ENCODE results near the gene LGI2. TPM values are rescaled to one million over a fixed set of nuclear protein-coding genes. Genes with fewer than 3 reads are reported as not detected.

Gene LGI2
- total and polyA plus RNA-seq, 2 of the 8 experiments (the other 6 are each of a cell fraction or from before 2014, with no cell fraction given): 2.3 to 4.0 TPM

DNA sequence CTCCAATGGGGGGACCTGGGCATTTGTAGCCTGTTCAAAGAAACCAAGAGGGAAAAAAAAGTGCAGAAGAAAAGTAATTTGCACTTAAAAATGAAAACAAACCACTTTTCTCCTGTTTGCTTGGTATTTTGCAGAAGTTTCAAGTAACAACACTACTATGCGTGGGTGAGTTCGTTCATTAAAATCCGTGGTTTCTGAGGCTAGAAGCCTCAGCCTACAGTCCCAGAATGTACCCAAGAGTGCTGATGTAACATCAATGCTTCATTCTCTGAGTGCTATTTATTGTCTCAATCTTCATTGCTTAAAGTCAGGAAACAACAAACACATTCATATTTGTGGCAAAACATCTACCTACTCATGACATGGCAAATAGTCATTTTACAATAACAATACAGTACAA, 29.2 kb downstream of the LGI2 start:
- no peaks in the 10 kb centered on the region for H3K79me1 ChIP-seq (ENCODE audit: low read depth, low read length)
- H2BK5ac ChIP-seq (ENCODE audit: low read depth, low read length): no peak overlapping the region
- ChIA-PET CTCF (ENCODE audit: partially characterized antibody) (interaction anchor here (0.6 to 5.0 kb wide), 3 partner anchors 10 to 44 kb away, joined by 3 to 20 read pairs (median 5); no protein-coding TSS in a partner anchor), POLR2A (ENCODE audit: partially characterized antibody) (interaction anchor here (1.0 kb wide), 1 partner anchor 29 kb away, joined by 3 read pairs; no protein-coding TSS in a partner anchor)
- H3K4ac ChIP-seq (replicated peaks; ENCODE audit: insufficient read length, low read depth, low read length): no peak overlapping the region
- no peak overlapping the region for H2BK20ac ChIP-seq (ENCODE audit: low read length)
- H3K4me1 ChIP-seq (replicated peaks in 1 of 4; ENCODE audit: control insufficient read depth in 3 of 4, insufficient read depth in 4 of 4, low read length in 3 of 4): peaks cover 0 to 9% (median 0%) of the 10 kb centered on the region in 4 experiments; a peak in 1 of 7 replicates
- no peak overlapping the region for H4K91ac ChIP-seq (replicated peaks; ENCODE audit: insufficient read length, low read length)
- H2BK12ac ChIP-seq (ENCODE audit: low read depth, low read length): no peak overlapping the region
- no peaks in the 10 kb centered on the region for H3K23me2 ChIP-seq (ENCODE audit: low read depth, low read length)
- no peak overlapping the region for H3K56ac ChIP-seq (replicated peaks; ENCODE audit: insufficient read length, low read depth, low read length)
- H4K20me1 ChIP-seq (replicated peaks in 1 of 2; ENCODE audit: control insufficient read depth in 1 of 2, insufficient read depth in 2 of 2, low read length in 2 of 2): no peaks in the 10 kb centered on the region
- H3K18ac ChIP-seq (ENCODE audit: extremely low read depth, low read length): no peak overlapping the region
- no peaks in the 10 kb centered on the region for H3K79me2 ChIP-seq (ENCODE audit: control insufficient read depth in 1 of 2, insufficient read depth in 2 of 2, low read length in 2 of 2)
- H3K23ac ChIP-seq (ENCODE audit: insufficient read length): no peak overlapping the region
- WGBS, 2 experiments (ENCODE audit: extremely low coverage in 1 of 2, insufficient coverage in 1 of 2, insufficient read length in 1 of 2, insufficient replicate concordance in 2 of 2, low coverage in 1 of 2, low lambda C conversion rate in 2 of 2, missing lambda C conversion rate in 1 of 2): 88% methylated on average over 3 of the region's 3 CpGs; no CpG with 5 or more reads in 1 of the 2 experiments
- H4K5ac ChIP-seq (ENCODE audit: insufficient read length, low read depth, low read length): no peak overlapping the region
- no peak for FAIRE-seq
- no peak overlapping the region for H3K4me2 ChIP-seq (ENCODE audit: insufficient read depth in 1 of 2, low read depth in 2 of 2, low read length in 2 of 2)
- H3K4me3 ChIP-seq (ENCODE audit: extremely low read depth in 1 of 4, insufficient read depth in 2 of 4, low read depth in 3 of 4, low read length in 4 of 4): no peak overlapping the region
- no peaks in the 10 kb centered on the region for H3K27me3 ChIP-seq (replicated peaks in 1 of 4; ENCODE audit: control insufficient read depth in 3 of 4, extremely low read depth in 1 of 4, insufficient read depth in 3 of 4, low read length in 3 of 4)
- H3K27ac ChIP-seq (ENCODE audit: low read depth, low read length): no peak overlapping the region
- H2BK15ac ChIP-seq (ENCODE audit: low read length): no peak overlapping the region
- no peak for DNase-seq (ENCODE audit: low read depth in 1 of 2, low spot score in 2 of 2)
- no peak overlapping the region for H3K14ac ChIP-seq (ENCODE audit: insufficient read length)
- H2BK120ac ChIP-seq (replicated peaks; ENCODE audit: low read depth, low read length): no peak overlapping the region
- H2AFZ ChIP-seq (ENCODE audit: low read length): no peak overlapping the region
- H3K9ac ChIP-seq (replicated peaks in 1 of 4; ENCODE audit: extremely low read depth in 1 of 4, low read depth in 3 of 4, low read length in 3 of 4): no peak overlapping the region
- H2AK5ac ChIP-seq (ENCODE audit: low read depth, low read length): no peak overlapping the region
- no peak overlapping the region for H4K8ac ChIP-seq (ENCODE audit: extremely low read depth, insufficient read depth, low read length)
- no peaks in the 10 kb centered on the region for H3K36me3 ChIP-seq (ENCODE audit: control insufficient read depth in 2 of 4, insufficient read depth in 4 of 4, low read length in 3 of 4)
- no peaks in the 10 kb centered on the region for H3K9me3 ChIP-seq (ENCODE audit: insufficient read depth in 2 of 2, low read depth in 1 of 2, low read length in 1 of 2)
- no peak for TF ChIP-seq EP300 (IDR thresholded peaks at IDR 0.05; ENCODE audit: borderline replicate concordance in 1 of 2, low read depth in 2 of 2, low read length in 2 of 2)
- no peak for TF ChIP-seq CREB1 (IDR thresholded peaks at IDR 0.05)
- no peak for TF ChIP-seq CHD2 (IDR thresholded peaks at IDR 0.05; ENCODE audit: low read length)
- TF ChIP-seq SP1 (IDR thresholded peaks at IDR 0.05; ENCODE audit: low read depth, low read length): no peak
- no peak for TF ChIP-seq POLR2A (IDR thresholded peaks at IDR 0.05; ENCODE audit: control extremely low read depth in 1 of 2, low read depth in 2 of 2, low read length in 2 of 2)
- no peak for TF ChIP-seq POLR2AphosphoS5 (IDR thresholded peaks at IDR 0.05; ENCODE audit: low read depth, low read length)
- no peak for TF ChIP-seq JUN (IDR thresholded peaks at IDR 0.05; ENCODE audit: low read depth, low read length)
- TF ChIP-seq, protein P1, sequence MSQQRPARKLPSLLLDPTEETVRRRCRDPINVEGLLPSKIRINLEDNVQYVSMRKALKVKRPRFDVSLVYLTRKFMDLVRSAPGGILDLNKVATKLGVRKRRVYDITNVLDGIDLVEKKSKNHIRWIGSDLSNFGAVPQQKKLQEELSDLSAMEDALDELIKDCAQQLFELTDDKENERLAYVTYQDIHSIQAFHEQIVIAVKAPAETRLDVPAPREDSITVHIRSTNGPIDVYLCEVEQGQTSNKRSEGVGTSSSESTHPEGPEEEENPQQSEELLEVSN (IDR thresholded peaks at IDR 0.05): no peak
- TF ChIP-seq BRCA1 (IDR thresholded peaks at IDR 0.05; ENCODE audit: low read depth, low read length): no peak
- no peak for TF ChIP-seq TAF7 (optimal IDR thresholded peaks at IDR 0.05; ENCODE audit: borderline replicate concordance, low read depth, low read length)

All from H1 (cell line).